Measurements from ENCODE around the gene SEC16A.

The SEC16A gene

GRCh38 chr9:136470356-136470755, 12.5 kb downstream of the SEC16A start:
- in situ Hi-C loops (cut with HindIII; ENCODE audit: low pct_ligation_motif_present, low sequenced_read_pairs), result no loop called here

GRCh38 chr9:136467766-136468165, 15.1 kb downstream of the SEC16A start:
- peaks cover 92% of the 10 kb centered on the region for H3K36me3 ChIP-seq (replicated peaks)
- H3K4me3 ChIP-seq (ENCODE audit: low read depth, low read length), result no peak overlapping the region
- no peaks in the 10 kb centered on the region for H3K27me3 ChIP-seq (replicated peaks)
- in situ Hi-C loops (cut with HindIII; ENCODE audit: low pct_ligation_motif_present, low sequenced_read_pairs), result no loop called here
- H3K27ac ChIP-seq, result no peak overlapping the region
- no peak for DNase-seq
- TF ChIP-seq, protein P1, sequence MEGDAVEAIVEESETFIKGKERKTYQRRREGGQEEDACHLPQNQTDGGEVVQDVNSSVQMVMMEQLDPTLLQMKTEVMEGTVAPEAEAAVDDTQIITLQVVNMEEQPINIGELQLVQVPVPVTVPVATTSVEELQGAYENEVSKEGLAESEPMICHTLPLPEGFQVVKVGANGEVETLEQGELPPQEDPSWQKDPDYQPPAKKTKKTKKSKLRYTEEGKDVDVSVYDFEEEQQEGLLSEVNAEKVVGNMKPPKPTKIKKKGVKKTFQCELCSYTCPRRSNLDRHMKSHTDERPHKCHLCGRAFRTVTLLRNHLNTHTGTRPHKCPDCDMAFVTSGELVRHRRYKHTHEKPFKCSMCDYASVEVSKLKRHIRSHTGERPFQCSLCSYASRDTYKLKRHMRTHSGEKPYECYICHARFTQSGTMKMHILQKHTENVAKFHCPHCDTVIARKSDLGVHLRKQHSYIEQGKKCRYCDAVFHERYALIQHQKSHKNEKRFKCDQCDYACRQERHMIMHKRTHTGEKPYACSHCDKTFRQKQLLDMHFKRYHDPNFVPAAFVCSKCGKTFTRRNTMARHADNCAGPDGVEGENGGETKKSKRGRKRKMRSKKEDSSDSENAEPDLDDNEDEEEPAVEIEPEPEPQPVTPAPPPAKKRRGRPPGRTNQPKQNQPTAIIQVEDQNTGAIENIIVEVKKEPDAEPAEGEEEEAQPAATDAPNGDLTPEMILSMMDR (IDR thresholded peaks at IDR 0.05; ENCODE audit: low read depth, low read length, missing control alignments), result no peak

More at GRCh38 chr9:136470356-136470755, 12.5 kb downstream of the SEC16A start:
- Histone ChIP-seq H3K27ac (no peak overlapping the region), H3K27me3 (replicated peaks) (no peaks in the 10 kb centered on the region), H3K36me3 (replicated peaks) (peaks cover 92% of the 10 kb centered on the region), H3K4me3 (ENCODE audit: low read depth, low read length) (no peak overlapping the region)
- no peak for DNase-seq
- TF ChIP-seq, protein P1 (IDR thresholded peaks at IDR 0.05; ENCODE audit: low read depth, low read length, missing control alignments), result no peak

- Histone ChIP-seq H3K27me3 (replicated peaks) (no peaks in the 10 kb centered on the region), H3K36me3 (replicated peaks) (peaks cover 93% of the 10 kb centered on the region), H3K4me3 (ENCODE audit: low read depth, low read length) (no peak overlapping the region), H3K27ac (no peak overlapping the region)
- in situ Hi-C loops (cut with HindIII; ENCODE audit: low pct_ligation_motif_present, low sequenced_read_pairs), result no loop called here
- TF ChIP-seq, protein P1 (IDR thresholded peaks at IDR 0.05; ENCODE audit: low read depth, low read length, missing control alignments), result no peak
- DNase-seq, result no peak
Observed at GRCh38 chr9:136466155-136466541, 16.7 kb downstream of the SEC16A start.

DNA sequence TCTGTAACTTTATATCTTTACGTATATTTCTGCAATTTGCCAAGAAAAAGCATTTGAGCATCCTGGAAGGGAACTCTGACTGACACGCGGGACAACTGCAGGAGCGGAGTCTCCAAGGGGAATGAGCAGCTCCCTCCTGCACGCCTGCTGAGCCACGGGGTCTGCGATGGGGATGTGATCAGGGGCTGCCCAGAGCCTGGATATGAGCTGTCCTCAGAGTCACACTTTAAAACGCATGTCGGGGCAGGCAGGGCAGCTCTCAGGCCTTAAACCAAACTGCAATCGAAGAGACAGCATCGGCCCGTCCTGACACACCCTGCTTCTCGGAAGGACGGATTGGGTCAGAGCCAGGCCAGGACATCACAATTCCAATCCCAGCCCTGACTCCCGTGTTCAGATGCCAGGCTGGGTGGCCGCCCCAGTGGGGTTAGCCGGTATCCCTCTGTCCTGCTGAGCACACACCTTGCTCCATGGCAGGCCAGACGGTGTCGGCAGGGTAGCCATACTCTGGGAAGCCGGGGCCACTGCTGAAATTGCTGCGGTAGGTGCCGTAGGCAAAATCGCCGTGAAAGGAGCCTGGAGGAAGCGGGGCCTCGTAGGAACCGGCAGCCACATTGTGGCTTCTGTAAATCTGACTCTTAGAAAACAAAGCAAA, 17.2 kb downstream of the SEC16A start:
- no peaks in the 10 kb centered on the region for H3K27me3 ChIP-seq (replicated peaks)
- TF ChIP-seq, protein P1 (IDR thresholded peaks at IDR 0.05; ENCODE audit: low read depth, low read length, missing control alignments), result no peak
- in situ Hi-C loops (cut with HindIII; ENCODE audit: low pct_ligation_motif_present, low sequenced_read_pairs), result no loop called here
- no peak overlapping the region for H3K27ac ChIP-seq
- H3K4me3 ChIP-seq (ENCODE audit: low read depth, low read length), result no peak overlapping the region
- no peak for DNase-seq
- H3K36me3 ChIP-seq (replicated peaks), result peaks cover 93% of the 10 kb centered on the region

DNA sequence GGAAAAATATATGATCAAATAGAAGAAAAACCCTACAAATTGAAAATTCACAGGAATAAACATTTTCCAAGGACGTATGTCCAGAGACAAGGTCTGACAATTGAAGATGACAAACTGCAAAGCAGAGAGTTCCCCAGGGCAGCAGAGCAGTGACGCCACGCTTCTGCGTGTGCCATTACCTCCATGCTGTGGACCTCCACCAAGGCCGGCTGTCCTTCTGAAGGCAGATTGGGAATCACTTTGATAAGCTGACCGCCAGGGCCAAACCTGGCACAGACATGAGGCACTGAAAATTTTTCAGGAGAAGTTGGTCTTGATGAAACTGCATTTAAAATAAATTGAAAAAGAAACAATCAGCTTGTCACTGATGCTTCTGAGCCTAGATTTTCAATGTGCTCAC, 18.6 kb downstream of the SEC16A start:
- H3K36me3 ChIP-seq (replicated peaks), result peaks cover 93% of the 10 kb centered on the region

More for the DNA sequence above, 18.6 kb downstream of the SEC16A start:
- no peak overlapping the region for H3K27ac ChIP-seq
- no peak for DNase-seq
- TF ChIP-seq, protein P1 (IDR thresholded peaks at IDR 0.05; ENCODE audit: low read depth, low read length, missing control alignments), result no peak
- no peaks in the 10 kb centered on the region for H3K27me3 ChIP-seq (replicated peaks)
- H3K4me3 ChIP-seq (ENCODE audit: low read depth, low read length), result no peak overlapping the region
- in situ Hi-C loops (cut with HindIII; ENCODE audit: low pct_ligation_motif_present, low sequenced_read_pairs), result no loop called here

All from brain microvascular endothelial cell (primary cell).